Measurements from ENCODE around the gene BRWD1.

BRWD1 gene

GRCh38 chr21:39313571-39314142, at the start of gene BRWD1:
Gene BRWD1 (minus strand): TSS chr21:39313632. CDS start chr21:39313491, 141 bp downstream.
- peak; percentile 93 for DNase-seq

GRCh38 chr21:39362733-39363132, 49.3 kb upstream of the BRWD1 start:
- DNase-seq: no peak

GRCh38 chr21:39359382-39359781, 46.0 kb upstream of the BRWD1 start:
- DNase-seq: no peak

- DNase-seq: no peak
Observed at GRCh38 chr21:39353295-39353694, 39.9 kb upstream of the BRWD1 start.

GRCh38 chr21:39350094-39351005, 36.9 kb upstream of the BRWD1 start:
- DNase-seq: no peak

- DNase-seq: peak; percentile 97
Observed at GRCh38 chr21:39349211-39350093, 36.0 kb upstream of the BRWD1 start.

- peak; percentile 89 for DNase-seq
Observed at GRCh38 chr21:39348355-39349210, 35.2 kb upstream of the BRWD1 start, which contains the start of gene HMGN1. Gene HMGN1 (minus strand): TSS chr21:39349088. CDS start chr21:39348917, 171 bp downstream.

- DNase-seq: no peak
Observed at GRCh38 chr21:39348040-39348354, 34.6 kb upstream of the BRWD1 start.

GRCh38 chr21:39347537-39347936, 34.1 kb upstream of the BRWD1 start:
- DNase-seq: no peak

GRCh38 chr21:39346671-39347331, 33.4 kb upstream of the BRWD1 start:
- no peak for DNase-seq

GRCh38 chr21:39346206-39346605, 32.8 kb upstream of the BRWD1 start:
- DNase-seq: no peak

- DNase-seq: no peak
Observed at GRCh38 chr21:39345440-39345839, 32.0 kb upstream of the BRWD1 start.

GRCh38 chr21:39344848-39345247, 31.4 kb upstream of the BRWD1 start:
- DNase-seq: no peak

- no peak for DNase-seq
Observed at GRCh38 chr21:39341249-39341923, 28.0 kb upstream of the BRWD1 start.

- no peak for DNase-seq
Observed at GRCh38 chr21:39340687-39341086, 27.3 kb upstream of the BRWD1 start.

GRCh38 chr21:39339231-39339630, 25.8 kb upstream of the BRWD1 start:
- no peak for DNase-seq

GRCh38 chr21:39336457-39337008, 23.1 kb upstream of the BRWD1 start:
- no peak for DNase-seq

- DNase-seq: no peak
Observed at GRCh38 chr21:39334611-39335010, 21.2 kb upstream of the BRWD1 start.

GRCh38 chr21:39332175-39332574, 18.7 kb upstream of the BRWD1 start:
- no peak for DNase-seq

- no peak for DNase-seq
Observed at GRCh38 chr21:39330001-39330400, 16.6 kb upstream of the BRWD1 start.

- DNase-seq: no peak
Observed at GRCh38 chr21:39327727-39328126, 14.3 kb upstream of the BRWD1 start.

Data from NCI-H510A treated with DMSO at 0.1 percent for 48 hours (cell line).